HepG2 (cell line): ENCODE results near the gene SORD. TPM values are rescaled to one million over a fixed set of nuclear protein-coding genes. Genes with fewer than 3 reads are reported as not detected.

Source experiments
- ATAC-seq: fragments of 200-7000 bp; cut with Tn5 transposase; 3 replicates; pipeline ENCODE4 v1.9.1; 2020; ENCODE audit warnings: mild to moderate bottlenecking, moderate library complexity
- BruUV-seq: library from RNA; stranded (reverse); fragments of 400-500 nt; replicated peaks from 2 replicates; lab custom pipeline; 2021; lab: Mats Ljungman, UMichigan
- CTCF ChIA-PET: fragments of 300-600 bp; formaldehyde crosslinking; extraction: SDS; loops from one replicate; lab custom pipeline; 2021; ENCODE audit warnings: low total read pairs, inconsistent platforms, low intra/inter-chr PET ratio; lab: Yijun Ruan, JAX
- POLR2A ChIA-PET: fragments of 350-600 bp; sonication (Branson Sonifier 250); formaldehyde crosslinking; loops from one replicate; lab custom pipeline; 2020; ENCODE audit warnings: antibody characterized with exemption, inconsistent platforms; lab: Yijun Ruan, JAX
- DNase-seq: peaks from one replicate; pipeline ENCODE4 v3.0.0-alpha.2; 2015; ENCODE audit warnings: low spot score
- FAIRE-seq: peaks from 3 replicates; lab custom pipeline; 2011; peaks lifted over from hg19 to GRCh38; lab: Jason Lieb, UNC
- H2AFZ ChIP-seq: one replicate; pipeline ENCODE4 v1.6.1; 2011; ENCODE audit warnings: low read length, inconsistent platforms
- H3K27ac ChIP-seq: fragments of 300-600 bp; 3 replicates; pipeline ENCODE4 v1.8.0; 2011; ENCODE audit warnings: mixed run types, mild to moderate bottlenecking, mixed read lengths, low read length, inconsistent platforms; ENCODE audit not compliant: insufficient read depth; ENCODE audit errors: extremely low read length
- H3K27me3 ChIP-seq, 2 experiments: fragments of 200-600 bp in 1 of 2; 2 replicates in 1 of 2; 3 replicates in 1 of 2; pipeline versions ENCODE4 v1.6.0 to v1.8.0; 2011; ENCODE audit warnings: low read length in 2 of 2, mild to moderate bottlenecking in 2 of 2, moderate library complexity in 2 of 2, inconsistent platforms in 1 of 2; ENCODE audit not compliant: insufficient read depth in 2 of 2, control insufficient read depth in 1 of 2
- H3K36me3 ChIP-seq, 2 experiments: fragments of 200-600 bp in 1 of 2; replicated peaks in 1 of 2; 2 replicates in 1 of 2; 3 replicates in 1 of 2; pipeline versions ENCODE4 v1.5.1 to v1.8.0; 2011; ENCODE audit warnings: low read length in 2 of 2, inconsistent platforms in 1 of 2; ENCODE audit not compliant: insufficient read depth in 2 of 2, control insufficient read depth in 1 of 2
- H3K4me1 ChIP-seq: 2 replicates; pipeline ENCODE4 v1.5.1; 2012; ENCODE audit warnings: low read length, inconsistent platforms; ENCODE audit not compliant: insufficient read depth
- H3K4me2 ChIP-seq: 2 replicates; pipeline ENCODE4 v1.6.0; 2011; ENCODE audit warnings: low read depth, low read length, inconsistent platforms
- H3K4me3 ChIP-seq, 3 experiments: fragments of 200-600 bp in 1 of 3; sonication (generic), shearing (Covaris generic) in 1 of 3; replicated peaks in 1 of 3; 2 replicates each; pipeline ENCODE4 v1.5.1; 2011 to 2016; ENCODE audit warnings: low read length in 3 of 3, inconsistent platforms in 2 of 3, low read depth in 2 of 3, mild to moderate bottlenecking in 2 of 3, control low read depth in 1 of 3, mixed read lengths in 1 of 3; ENCODE audit not compliant: insufficient read depth in 1 of 3
- H3K79me2 ChIP-seq: one replicate; pipeline ENCODE4 v1.6.1; 2011; ENCODE audit warnings: low read length, inconsistent platforms; ENCODE audit not compliant: insufficient read depth
- H3K9ac ChIP-seq: 2 replicates; pipeline ENCODE4 v1.6.0; 2011; ENCODE audit warnings: mild to moderate bottlenecking, low read depth, low read length, inconsistent platforms; ENCODE audit not compliant: insufficient read depth
- H3K9me3 ChIP-seq: 2 replicates; pipeline ENCODE4 v1.5.1; 2012; ENCODE audit warnings: mild to moderate bottlenecking, low read length
- H4K20me1 ChIP-seq: 2 replicates; pipeline ENCODE4 v1.6.0; 2011; ENCODE audit warnings: inconsistent platforms, mild to moderate bottlenecking, low read length, moderate library complexity; ENCODE audit not compliant: insufficient read depth
- ARNT2 ChIP-seq: sonication (generic); formaldehyde crosslinking; IDR thresholded peaks from 2 replicates; pipeline ENCODE4 v1.8.0; 2022; ENCODE audit warnings: mild to moderate bottlenecking, low read depth, missing genetic modification reagents, moderate library complexity
- EZH2 ChIP-seq: conservative IDR thresholded peaks from 2 replicates; pipeline ENCODE4 v1.6.1; 2012; ENCODE audit warnings: mild to moderate bottlenecking, low read depth, low read length, moderate library complexity
- GATAD2A ChIP-seq: IDR thresholded peaks from 2 replicates; pipeline ENCODE4 v1.6.1; 2016
- JUN ChIP-seq: sonication (generic); formaldehyde crosslinking; IDR thresholded peaks from 2 replicates; pipeline ENCODE4 v1.4.0; 2020; ENCODE audit warnings: mild to moderate bottlenecking, missing genetic modification reagents
- KDM4B ChIP-seq: sonication (generic); formaldehyde crosslinking; IDR thresholded peaks from 2 replicates; pipeline ENCODE4 v1.4.0; 2020; ENCODE audit warnings: missing genetic modification reagents
- MAFF ChIP-seq: IDR thresholded peaks from 2 replicates; pipeline ENCODE4 v1.6.1; 2011; ENCODE audit warnings: low read depth, low read length, improper control_type of control experiment
- MAFG ChIP-seq: sonication (generic); formaldehyde crosslinking; IDR thresholded peaks from 2 replicates; pipeline ENCODE4 v1.5.1; 2020; ENCODE audit warnings: mild to moderate bottlenecking, missing genetic modification reagents
- MAFK ChIP-seq, 2 experiments: IDR thresholded peaks in 1 of 2; conservative IDR thresholded peaks in 1 of 2; 2 replicates each; pipeline ENCODE4 v1.6.1; 2011; ENCODE audit warnings: improper control_type of control experiment in 2 of 2, low read length in 2 of 2
- MTF1 ChIP-seq: sonication (generic); formaldehyde crosslinking; IDR thresholded peaks from 2 replicates; pipeline ENCODE4 v1.5.0; 2020; ENCODE audit warnings: missing genetic modification reagents
- MYPOP ChIP-seq: sonication (generic); formaldehyde crosslinking; IDR thresholded peaks from 2 replicates; pipeline ENCODE4 v1.8.1; 2023; ENCODE audit warnings: mild to moderate bottlenecking, moderate library complexity, missing genetic modification reagents
- NFATC3 ChIP-seq: sonication (generic); formaldehyde crosslinking; IDR thresholded peaks from 2 replicates; pipeline ENCODE4 v1.5.1; 2020; ENCODE audit warnings: mild to moderate bottlenecking, missing genetic modification reagents
- SNAPC5 ChIP-seq: sonication (generic); formaldehyde crosslinking; IDR thresholded peaks from 2 replicates; pipeline ENCODE4 v1.8.1; 2023; ENCODE audit warnings: mild to moderate bottlenecking, missing genetic modification reagents, borderline replicate concordance
- SP140L ChIP-seq: sonication (generic); formaldehyde crosslinking; IDR thresholded peaks from 2 replicates; pipeline ENCODE4 v1.4.0; 2020; ENCODE audit warnings: missing genetic modification reagents, borderline replicate concordance
- ZFP91 ChIP-seq: sonication (generic); formaldehyde crosslinking; IDR thresholded peaks from 2 replicates; pipeline ENCODE4 v1.9.0; 2022; ENCODE audit warnings: missing genetic modification reagents, mild to moderate bottlenecking, borderline replicate concordance
- ZNF337 ChIP-seq: sonication (generic); formaldehyde crosslinking; IDR thresholded peaks from 2 replicates; pipeline ENCODE4 v1.5.1; 2020; ENCODE audit warnings: missing genetic modification reagents, low read depth, mild to moderate bottlenecking, borderline replicate concordance
- ZNF563 ChIP-seq: sonication (generic); formaldehyde crosslinking; IDR thresholded peaks from 2 replicates; pipeline ENCODE4 v1.8.0; 2022; ENCODE audit warnings: mild to moderate bottlenecking, moderate library complexity, missing genetic modification reagents
- ZNF788 ChIP-seq: sonication (generic); formaldehyde crosslinking; IDR thresholded peaks from 2 replicates; pipeline ENCODE4 v1.5.0; 2020; ENCODE audit warnings: mild to moderate bottlenecking, missing genetic modification reagents, borderline replicate concordance
- whole genome bisulfite sequencing: methylation state at CpG from one replicate; pipeline ENCODE4 v1.1.6; 2017; ENCODE audit warnings: low lambda C conversion rate; 5-methylcytosine and 5-hydroxymethylcytosine counted together
- in situ Hi-C: cut with HindIII; loops from 2 replicates; pipeline ENCODE4 v1.10.0; 2017; ENCODE audit warnings: low pct_unique_long_range_greater_than_20kb; ENCODE audit not compliant: extremely low pct_ligation_motif_present
- intact Hi-C: fragments of 100-400 bp; cut with micrococcal nuclease; formaldehyde crosslinking; loops from one replicate; pipeline ENCODE4 v1.10.0; 2022; ENCODE audit not compliant: unreplicated experiment
- polyA plus RNA-seq, 8 experiments: library from polyadenylated mRNA; depleted of rRNA in 3 of 8; stranded (reverse) in 7 of 8; unstranded in 1 of 8; fragments of >200 nt; fragmentation: Illumina TruSeq in 4 of 8; extraction: Trizol in 4 of 8; gene quantifications; 2 replicates each; pipeline versions ENCODE4 v1.2.1 to v1.2.3, GENCODE V29; 2011 to 2016; ENCODE audit warnings: low read depth in 4 of 8, missing spikeins in 1 of 8, mixed read lengths in 1 of 8; ENCODE audit not compliant: insufficient read depth in 1 of 8
- total RNA-seq, 5 experiments: library from RNA; depleted of rRNA; stranded (reverse); fragments of >200 nt; fragmentation: Illumina TruSeq; extraction: Trizol; gene quantifications; 2 replicates each; pipeline ENCODE4 v1.2.3, GENCODE V29; 2016; ENCODE audit warnings: low read depth in 1 of 5
- TF ChIP-seq, protein P1 (sequence below): sonication (generic); formaldehyde crosslinking; IDR thresholded peaks from 2 replicates; pipeline ENCODE4 v1.4.0; 2020; ENCODE audit warnings: mild to moderate bottlenecking, missing genetic modification reagents
- TF ChIP-seq, protein P2 (sequence below): sonication (generic); formaldehyde crosslinking; IDR thresholded peaks from 2 replicates; pipeline ENCODE4 v1.8.1; 2023; ENCODE audit warnings: mild to moderate bottlenecking, missing genetic modification reagents

Gene SORD
- total and polyA plus RNA-seq, 2 of the 13 experiments (the other 11 are each of a cell fraction or from before 2014, with no cell fraction given), result 59.1 to 95.3 TPM

DNA sequence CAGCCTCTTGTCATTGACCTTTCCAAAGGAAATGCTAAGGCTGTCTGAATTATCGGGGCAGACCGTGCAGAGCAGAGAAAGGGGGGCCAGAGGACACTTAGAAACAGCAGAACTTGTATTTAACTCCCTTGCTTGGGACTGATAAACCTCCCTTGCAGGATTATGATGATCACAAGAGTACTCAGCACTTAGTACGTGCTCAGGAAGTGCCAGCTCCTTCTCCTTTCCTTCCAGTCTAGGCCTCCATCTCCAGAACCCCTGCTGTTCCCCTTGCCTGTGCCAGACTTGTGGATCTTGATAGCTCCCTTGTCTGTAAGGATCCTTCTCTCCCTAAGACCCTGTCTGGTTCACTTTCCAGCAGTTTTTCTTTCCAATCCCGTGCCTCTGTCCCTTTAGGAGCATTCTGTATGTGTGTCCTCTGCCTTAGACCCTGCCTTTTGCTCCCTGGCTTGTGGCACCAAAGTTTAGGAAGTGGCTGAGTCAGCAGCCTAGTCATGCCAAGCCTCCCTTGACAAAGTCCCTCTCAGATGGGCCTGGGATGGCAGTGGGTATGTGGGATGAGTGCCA lies 747 bp downstream of the SORD start:
- H3K79me2 ChIP-seq, result peaks cover 45% of the 10 kb centered on the region
- no TSS peak for BruUV-seq
- intact Hi-C loops (loop anchor here (5.0 kb wide), 1 partner anchor 41 kb away; no protein-coding TSS in a partner anchor), in situ Hi-C loops (no loop called here)
- H2AFZ ChIP-seq, result no peak overlapping the region
- no peaks in the 10 kb centered on the region for H3K9me3 ChIP-seq
- H3K27me3 ChIP-seq, result no peaks in the 10 kb centered on the region; a peak in 1 of 5 replicates
- H3K4me1 ChIP-seq, result peaks cover 84% of the 10 kb centered on the region
- POLR2A ChIA-PET, result interaction anchor here (0.8 to 1.9 kb wide), 3 partner anchors 13 to 46 kb away, joined by 4 to 10 read pairs (median 7); no protein-coding TSS in a partner anchor
- H3K36me3 ChIP-seq, result peaks cover 2 to 12% of the 10 kb centered on the region in 2 experiments; a peak in 2 of 5 replicates
- no peaks in the 10 kb centered on the region for H4K20me1 ChIP-seq
- H3K4me2 ChIP-seq, result peak overlapping the region; percentile 99
- ATAC-seq, result no peak; the same call in 2 of the 3 replicates
- peak; percentile 4 for FAIRE-seq
- DNase-seq, result no peak
- peak overlapping the region; percentile 93 for H3K9ac ChIP-seq
- WGBS, result 1% methylated on average over 4 of the region's 4 CpGs
- CTCF ChIA-PET, result no interaction called here
- H3K4me3 ChIP-seq, result peak overlapping the region; percentile 82 to 93 (median 91)
- H3K27ac ChIP-seq, result peak overlapping the region; percentile 81
- TF ChIP-seq JUN (CRISPR knock-in tag) (0 out of 2 replicates have a peak, but pooled peaks have one; percentile 6), MAFK (conservative IDR thresholded peaks at IDR 0.05 in 1 of 2, IDR thresholded peaks at IDR 0.05 in 1 of 2; ENCODE audit: low read length in 2 of 2) (peak; percentile 73 to 77), MTF1 (CRISPR knock-in tag) (0 out of 2 replicates have a peak, but pooled peaks have one; percentile 1), ARNT2 (CRISPR knock-in tag) (peak; percentile 2; the same call in 1 of the 2 replicates), GATAD2A (no peak), SNAPC5 (0 out of 2 replicates have a peak, but pooled peaks have one; percentile 3), ZNF788 (no peak), NFATC3 (CRISPR knock-in tag) (no peak), ZNF563 (0 out of 2 replicates have a peak, but pooled peaks have one; percentile 8), SP140L (CRISPR knock-in tag) (no peak), EZH2 (no peak), ZFP91 (CRISPR knock-in tag) (no peak), ZNF337 (CRISPR knock-in tag) (no peak), KDM4B (CRISPR knock-in tag) (no peak), MAFG (CRISPR knock-in tag) (no peak), MYPOP (CRISPR knock-in tag) (0 out of 2 replicates have a peak, but pooled peaks have one; percentile 46), MAFF (peak; percentile 63)
- TF ChIP-seq, protein P1, sequence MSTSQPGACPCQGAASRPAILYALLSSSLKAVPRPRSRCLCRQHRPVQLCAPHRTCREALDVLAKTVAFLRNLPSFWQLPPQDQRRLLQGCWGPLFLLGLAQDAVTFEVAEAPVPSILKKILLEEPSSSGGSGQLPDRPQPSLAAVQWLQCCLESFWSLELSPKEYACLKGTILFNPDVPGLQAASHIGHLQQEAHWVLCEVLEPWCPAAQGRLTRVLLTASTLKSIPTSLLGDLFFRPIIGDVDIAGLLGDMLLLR (CRISPR knock-in tag), result 0 out of 2 replicates have a peak, but pooled peaks have one; percentile 4
- TF ChIP-seq, protein P2, sequence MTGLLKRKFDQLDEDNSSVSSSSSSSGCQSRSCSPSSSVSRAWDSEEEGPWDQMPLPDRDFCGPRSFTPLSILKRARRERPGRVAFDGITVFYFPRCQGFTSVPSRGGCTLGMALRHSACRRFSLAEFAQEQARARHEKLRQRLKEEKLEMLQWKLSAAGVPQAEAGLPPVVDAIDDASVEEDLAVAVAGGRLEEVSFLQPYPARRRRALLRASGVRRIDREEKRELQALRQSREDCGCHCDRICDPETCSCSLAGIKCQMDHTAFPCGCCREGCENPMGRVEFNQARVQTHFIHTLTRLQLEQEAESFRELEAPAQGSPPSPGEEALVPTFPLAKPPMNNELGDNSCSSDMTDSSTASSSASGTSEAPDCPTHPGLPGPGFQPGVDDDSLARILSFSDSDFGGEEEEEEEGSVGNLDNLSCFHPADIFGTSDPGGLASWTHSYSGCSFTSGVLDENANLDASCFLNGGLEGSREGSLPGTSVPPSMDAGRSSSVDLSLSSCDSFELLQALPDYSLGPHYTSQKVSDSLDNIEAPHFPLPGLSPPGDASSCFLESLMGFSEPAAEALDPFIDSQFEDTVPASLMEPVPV (CRISPR knock-in tag), result 0 out of 2 replicates have a peak, but pooled peaks have one; percentile 2
